Vagina (tissue), 2 donors: ENCODE measurements around the gene DCUN1D3.

ENCODE experiments used
- POLR2A ChIP-seq, 2 donors: fragments of 450-650 bp; IDR thresholded peaks; one replicate each; pipeline ENCODE4 v1.6.1; 2017; ENCODE audit warnings: antibody characterized with exemption in 2 of 2, mild to moderate bottlenecking in 2 of 2, moderate library complexity in 2 of 2
- POLR2AphosphoS5 ChIP-seq, 2 donors: sonication (generic); formaldehyde crosslinking; IDR thresholded peaks; one replicate each; pipeline ENCODE4 v1.9.0; 2017; ENCODE audit warnings: antibody characterized with exemption in 2 of 2, mild to moderate bottlenecking in 2 of 2, low read depth in 1 of 2; ENCODE audit not compliant: insufficient read depth in 1 of 2
- TF ChIP-seq, protein P1 (sequence below), 3 experiments: fragments of 450-650 bp in 2 of 3; fragments of 200-600 bp in 1 of 3; sonication (generic) in 1 of 3; IDR thresholded peaks; one replicate each; pipeline ENCODE4 v1.5.1; 2017 to 2019; ENCODE audit warnings: antibody characterized with exemption in 3 of 3, mild to moderate bottlenecking in 2 of 3, moderate library complexity in 2 of 3

DNA sequence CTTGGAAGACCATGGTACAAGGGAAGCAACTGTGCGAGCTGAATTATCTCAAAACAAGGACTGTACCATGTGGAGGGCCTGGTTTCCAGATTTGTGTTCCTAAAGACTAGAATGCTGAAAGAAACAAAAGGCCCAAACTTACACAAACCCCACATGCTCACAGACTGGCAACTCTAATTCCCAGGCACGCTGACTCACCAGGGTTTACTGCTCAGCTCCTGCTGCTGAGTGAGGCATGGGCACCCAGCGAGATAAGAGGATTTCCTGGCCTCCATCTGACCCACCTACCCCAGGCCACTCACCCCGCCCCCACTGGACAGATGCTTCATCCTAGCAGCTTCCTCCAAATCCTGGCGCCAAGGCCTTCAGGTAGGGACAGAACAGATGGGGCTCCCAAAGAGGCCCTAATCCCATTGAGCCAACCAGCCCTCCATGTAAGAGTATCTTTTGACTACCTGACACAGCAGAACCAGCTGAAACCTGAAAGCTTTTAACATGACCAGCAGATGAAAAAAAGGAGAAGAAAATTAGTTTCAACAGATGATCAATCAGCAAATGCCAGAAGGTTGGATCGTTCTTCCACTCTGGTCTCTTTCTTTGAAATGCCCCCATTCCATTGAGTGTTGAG lies 33.9 kb downstream of the DCUN1D3 start:
- peak in 1 of 2 donors; percentile 3 for TF ChIP-seq POLR2AphosphoS5 (IDR thresholded peaks at IDR 0.05; ENCODE audit: insufficient read depth in 1 of 2, low read depth in 1 of 2)
- TF ChIP-seq POLR2A (IDR thresholded peaks at IDR 0.05) = no peak
- TF ChIP-seq, protein P1, sequence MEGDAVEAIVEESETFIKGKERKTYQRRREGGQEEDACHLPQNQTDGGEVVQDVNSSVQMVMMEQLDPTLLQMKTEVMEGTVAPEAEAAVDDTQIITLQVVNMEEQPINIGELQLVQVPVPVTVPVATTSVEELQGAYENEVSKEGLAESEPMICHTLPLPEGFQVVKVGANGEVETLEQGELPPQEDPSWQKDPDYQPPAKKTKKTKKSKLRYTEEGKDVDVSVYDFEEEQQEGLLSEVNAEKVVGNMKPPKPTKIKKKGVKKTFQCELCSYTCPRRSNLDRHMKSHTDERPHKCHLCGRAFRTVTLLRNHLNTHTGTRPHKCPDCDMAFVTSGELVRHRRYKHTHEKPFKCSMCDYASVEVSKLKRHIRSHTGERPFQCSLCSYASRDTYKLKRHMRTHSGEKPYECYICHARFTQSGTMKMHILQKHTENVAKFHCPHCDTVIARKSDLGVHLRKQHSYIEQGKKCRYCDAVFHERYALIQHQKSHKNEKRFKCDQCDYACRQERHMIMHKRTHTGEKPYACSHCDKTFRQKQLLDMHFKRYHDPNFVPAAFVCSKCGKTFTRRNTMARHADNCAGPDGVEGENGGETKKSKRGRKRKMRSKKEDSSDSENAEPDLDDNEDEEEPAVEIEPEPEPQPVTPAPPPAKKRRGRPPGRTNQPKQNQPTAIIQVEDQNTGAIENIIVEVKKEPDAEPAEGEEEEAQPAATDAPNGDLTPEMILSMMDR (IDR thresholded peaks at IDR 0.05) = no peak
